H1 (cell line): ENCODE data around the gene SAG. TPM values are rescaled to one million over a fixed set of nuclear protein-coding genes. Genes with fewer than 3 reads are reported as not detected.

Experiments
- CTCF ChIA-PET: fragments of 300-600 bp; sonication (Branson Sonifier 250); formaldehyde crosslinking; loops from one replicate; lab custom pipeline; 2021; ENCODE audit not compliant: partially characterized antibody; lab: Charles Lee
- POLR2A ChIA-PET: fragments of 300-600 bp; sonication (Branson Sonifier 250); formaldehyde crosslinking; loops from one replicate; lab custom pipeline; 2021; ENCODE audit warnings: inconsistent platforms; ENCODE audit not compliant: partially characterized antibody; lab: Charles Lee
- DNase-seq, 2 experiments: peaks; one replicate each; pipeline versions ENCODE4 v3.0.0 to v3.0.0-alpha.2; 2010 to 2022; ENCODE audit warnings: low spot score in 2 of 2, low read depth in 1 of 2, mixed read lengths in 1 of 2
- FAIRE-seq: peaks from 2 replicates; lab custom pipeline; 2011; peaks lifted over from hg19 to GRCh38; lab: Jason Lieb, UNC
- H2AFZ ChIP-seq: 2 replicates; pipeline ENCODE4 v1.8.1; 2012; ENCODE audit warnings: low read length, inconsistent platforms
- H2AK5ac ChIP-seq: 2 replicates; pipeline ENCODE4 v1.6.1; 2013; ENCODE audit warnings: low read depth, low read length
- H2BK120ac ChIP-seq: replicated peaks from 2 replicates; pipeline ENCODE3; 2013; ENCODE audit warnings: low read depth, low read length, inconsistent platforms
- H2BK12ac ChIP-seq: 2 replicates; pipeline ENCODE4 v1.6.1; 2013; ENCODE audit warnings: low read depth, low read length
- H2BK15ac ChIP-seq: 2 replicates; pipeline ENCODE4 v1.6.1; 2013; ENCODE audit warnings: low read length
- H2BK20ac ChIP-seq: 2 replicates; pipeline ENCODE4 v1.6.1; 2013; ENCODE audit warnings: low read length
- H2BK5ac ChIP-seq: 2 replicates; pipeline ENCODE4 v1.6.1; 2013; ENCODE audit warnings: low read depth, low read length
- H3K14ac ChIP-seq: 2 replicates; pipeline ENCODE4 v1.6.1; 2013; ENCODE audit warnings: inconsistent platforms; ENCODE audit not compliant: insufficient read length
- H3K18ac ChIP-seq: 2 replicates; pipeline ENCODE4 v1.6.1; 2013; ENCODE audit warnings: low read length; ENCODE audit errors: extremely low read depth
- H3K23ac ChIP-seq: 2 replicates; pipeline ENCODE4 v1.6.1; 2013; ENCODE audit warnings: inconsistent platforms; ENCODE audit not compliant: insufficient read length
- H3K23me2 ChIP-seq: 2 replicates; pipeline ENCODE4 v1.6.1; 2013; ENCODE audit warnings: low read depth, low read length
- H3K27ac ChIP-seq: 2 replicates; pipeline ENCODE4 v1.6.1; 2011; ENCODE audit warnings: low read depth, low read length, inconsistent platforms
- H3K27me3 ChIP-seq, 4 experiments: replicated peaks in 1 of 4; 1 replicate in 1 of 4; 2 replicates in 3 of 4; pipeline versions ENCODE4 v1.6.1 to v1.8.1; 2011 to 2013; ENCODE audit warnings: low read length in 3 of 4, mild to moderate bottlenecking in 3 of 4, inconsistent platforms in 2 of 4, mixed read lengths in 2 of 4, moderate library complexity in 1 of 4; ENCODE audit not compliant: control insufficient read depth in 3 of 4, insufficient read depth in 3 of 4; ENCODE audit errors: extremely low read depth in 1 of 4
- H3K36me3 ChIP-seq, 4 experiments: 2 replicates each; pipeline versions ENCODE4 v1.6.1 to v1.8.1; 2011 to 2013; ENCODE audit warnings: mild to moderate bottlenecking in 4 of 4, low read length in 3 of 4, moderate library complexity in 2 of 4, control low read depth in 1 of 4, inconsistent platforms in 1 of 4; ENCODE audit not compliant: insufficient read depth in 4 of 4, control insufficient read depth in 2 of 4
- H3K4ac ChIP-seq: replicated peaks from 2 replicates; pipeline ENCODE3; 2013; ENCODE audit warnings: low read length, low read depth, mixed read lengths, inconsistent platforms; ENCODE audit not compliant: insufficient read length
- H3K4me1 ChIP-seq, 4 experiments: replicated peaks in 1 of 4; 1 replicate in 1 of 4; 2 replicates in 3 of 4; pipeline versions ENCODE4 v1.6.1 to v1.8.1; 2011 to 2013; ENCODE audit warnings: low read length in 3 of 4, inconsistent platforms in 2 of 4, mixed read lengths in 1 of 4; ENCODE audit not compliant: insufficient read depth in 4 of 4, control insufficient read depth in 3 of 4
- H3K4me2 ChIP-seq, 2 experiments: 2 replicates each; pipeline versions ENCODE4 v1.6.1 to v1.8.1; 2011 to 2013; ENCODE audit warnings: low read depth in 2 of 2, low read length in 2 of 2, control low read depth in 1 of 2, inconsistent platforms in 1 of 2, mild to moderate bottlenecking in 1 of 2; ENCODE audit not compliant: insufficient read depth in 1 of 2
- H3K4me3 ChIP-seq, 4 experiments: fragments of 200-600, 300-600 bp in 1 of 4; sonication (generic), shearing (Covaris generic), sonication (Bioruptor Twin) in 1 of 4; 2 replicates each; pipeline versions ENCODE4 v1.5.1 to v1.8.1; 2011 to 2016; ENCODE audit warnings: low read length in 4 of 4, low read depth in 3 of 4, control low read depth in 2 of 4, inconsistent platforms in 2 of 4, mild to moderate bottlenecking in 2 of 4, mixed read lengths in 1 of 4, moderate library complexity in 1 of 4; ENCODE audit not compliant: insufficient read depth in 2 of 4; ENCODE audit errors: extremely low read depth in 1 of 4
- H3K56ac ChIP-seq: replicated peaks from 2 replicates; pipeline ENCODE3; 2013; ENCODE audit warnings: low read depth, mild to moderate bottlenecking, mixed read lengths, low read length, inconsistent platforms; ENCODE audit not compliant: insufficient read length
- H3K79me1 ChIP-seq: 2 replicates; pipeline ENCODE4 v1.6.1; 2013; ENCODE audit warnings: low read depth, low read length, control low read depth
- H3K79me2 ChIP-seq, 2 experiments: 2 replicates each; pipeline versions ENCODE4 v1.6.1 to v1.8.1; 2012 to 2013; ENCODE audit warnings: low read length in 2 of 2, mild to moderate bottlenecking in 2 of 2, inconsistent platforms in 1 of 2; ENCODE audit not compliant: insufficient read depth in 2 of 2, control insufficient read depth in 1 of 2
- H3K9ac ChIP-seq, 4 experiments: replicated peaks in 1 of 4; 1 replicate in 1 of 4; 2 replicates in 3 of 4; pipeline versions ENCODE4 v1.6.1 to v1.8.1; 2011 to 2013; ENCODE audit warnings: low read depth in 3 of 4, low read length in 3 of 4, control low read depth in 2 of 4, mild to moderate bottlenecking in 2 of 4, moderate library complexity in 2 of 4, inconsistent platforms in 1 of 4; ENCODE audit errors: extremely low read depth in 1 of 4
- H3K9me3 ChIP-seq, 2 experiments: 2 replicates each; pipeline versions ENCODE4 v1.6.1 to v1.8.1; 2012 to 2013; ENCODE audit warnings: mild to moderate bottlenecking in 2 of 2, moderate library complexity in 2 of 2, control low read depth in 1 of 2, inconsistent platforms in 1 of 2, low read depth in 1 of 2, low read length in 1 of 2, mixed read lengths in 1 of 2; ENCODE audit not compliant: insufficient read depth in 2 of 2
- H4K20me1 ChIP-seq, 2 experiments: replicated peaks in 1 of 2; 2 replicates each; pipeline versions ENCODE3 to v1.8.1; 2011 to 2013; ENCODE audit warnings: inconsistent platforms in 2 of 2, low read length in 2 of 2, mild to moderate bottlenecking in 1 of 2; ENCODE audit not compliant: insufficient read depth in 2 of 2, control insufficient read depth in 1 of 2
- H4K5ac ChIP-seq: 2 replicates; pipeline ENCODE4 v1.6.1; 2013; ENCODE audit warnings: low read length, low read depth, mixed read lengths, inconsistent platforms; ENCODE audit not compliant: insufficient read length
- H4K8ac ChIP-seq: 2 replicates; pipeline ENCODE4 v1.8.0; 2013; ENCODE audit warnings: mild to moderate bottlenecking, moderate library complexity, low read length, inconsistent platforms; ENCODE audit not compliant: insufficient read depth; ENCODE audit errors: extremely low read depth
- H4K91ac ChIP-seq: replicated peaks from 2 replicates; pipeline ENCODE3; 2013; ENCODE audit warnings: low read length, mixed read lengths, inconsistent platforms; ENCODE audit not compliant: insufficient read length
- BACH1 ChIP-seq: IDR thresholded peaks from 2 replicates; pipeline ENCODE4 v1.6.1; 2012; ENCODE audit warnings: low read length, improper control_type of control experiment
- EP300 ChIP-seq, 2 experiments: IDR thresholded peaks; 1 replicate in 1 of 2; 2 replicates in 1 of 2; pipeline ENCODE4 v1.6.1; 2011 to 2012; ENCODE audit warnings: low read depth in 2 of 2, low read length in 2 of 2, mild to moderate bottlenecking in 2 of 2, borderline replicate concordance in 1 of 2, inconsistent platforms in 1 of 2, moderate library complexity in 1 of 2
- GABPA ChIP-seq: IDR thresholded peaks from 2 replicates; pipeline ENCODE4 v1.6.1; 2011; ENCODE audit warnings: mild to moderate bottlenecking, low read length, moderate library complexity, borderline replicate concordance; ENCODE audit not compliant: insufficient read depth
- NANOG ChIP-seq: IDR thresholded peaks from 2 replicates; pipeline ENCODE4 v1.6.1; 2011; ENCODE audit warnings: low read length, low read depth, mild to moderate bottlenecking, inconsistent platforms; ENCODE audit not compliant: insufficient read depth, poor library complexity, severe bottlenecking
- POLR2A ChIP-seq, 2 experiments: IDR thresholded peaks; 1 replicate in 1 of 2; 2 replicates in 1 of 2; pipeline ENCODE4 v1.6.1; 2011; ENCODE audit warnings: low read depth in 2 of 2, low read length in 2 of 2, mild to moderate bottlenecking in 2 of 2; ENCODE audit errors: control extremely low read depth in 1 of 2
- POLR2AphosphoS5 ChIP-seq: IDR thresholded peaks from 2 replicates; pipeline ENCODE4 v1.6.1; 2011; ENCODE audit warnings: low read depth, low read length
- POU5F1 ChIP-seq: IDR thresholded peaks from 2 replicates; pipeline ENCODE4 v1.6.1; 2011; ENCODE audit warnings: low read depth, mild to moderate bottlenecking, low read length, moderate library complexity
- SIRT6 ChIP-seq: IDR thresholded peaks from one replicate; pipeline ENCODE4 v1.7.1; 2012; ENCODE audit warnings: low read length, inconsistent platforms
- SP4 ChIP-seq: IDR thresholded peaks from 2 replicates; pipeline ENCODE4 v1.6.1; 2012; ENCODE audit warnings: low read length, inconsistent platforms
- YY1 ChIP-seq: IDR thresholded peaks from 2 replicates; pipeline ENCODE4 v1.6.1; 2011; ENCODE audit warnings: low read depth, mild to moderate bottlenecking, low read length
- WGBS, 2 experiments: shearing (Covaris generic) in 1 of 2; methylation state at CpG; one replicate each; pipeline versions ENCODE4 v1.1.6 to v1.1.7; 2013 to 2015; ENCODE audit warnings: low lambda C conversion rate in 2 of 2, mixed read lengths in 2 of 2, inconsistent platforms in 1 of 2, low coverage in 1 of 2, missing lambda C conversion rate in 1 of 2; ENCODE audit not compliant: insufficient replicate concordance in 2 of 2, insufficient coverage in 1 of 2, insufficient read length in 1 of 2; ENCODE audit errors: extremely low coverage in 1 of 2, missing lambda C conversion rate in 1 of 2; 5-methylcytosine and 5-hydroxymethylcytosine counted together
- polyA plus RNA-seq, 7 experiments: library from polyadenylated mRNA; depleted of rRNA in 3 of 7; stranded (reverse) in 5 of 7; unstranded in 2 of 7; fragments of >200 nt in 5 of 7; fragments of 200-250 nt in 2 of 7; gene quantifications; 1 replicate in 5 of 7; 2 replicates in 1 of 7; 4 replicates in 1 of 7; pipeline versions ENCODE4 v1.2.1 to v1.2.3, GENCODE V29; 2011 to 2013; ENCODE audit warnings: missing spikeins in 2 of 7, mixed read lengths in 2 of 7
- total RNA-seq: library from RNA; stranded (reverse); fragmentation: NEBNext Ultra II Directional; extraction: Animal tissue kit (Norgen Biotek cat#: 25700); gene quantifications from 2 replicates; pipeline ENCODE4 v1.2.1, GENCODE V29; 2021
- TF ChIP-seq, protein P1 (sequence below): IDR thresholded peaks from 2 replicates; pipeline ENCODE4 v1.6.1; 2012; ENCODE audit warnings: low read length, inconsistent platforms
- TF ChIP-seq, protein P2 (sequence below): IDR thresholded peaks from 2 replicates; pipeline ENCODE4 v1.6.1; 2011; ENCODE audit warnings: low read depth, mild to moderate bottlenecking, low read length; ENCODE audit not compliant: insufficient read depth

SAG gene
- total and polyA plus RNA-seq, 2 of the 8 experiments (the other 6 are each of a cell fraction or from before 2014, with no cell fraction given) = not detected

DNA sequence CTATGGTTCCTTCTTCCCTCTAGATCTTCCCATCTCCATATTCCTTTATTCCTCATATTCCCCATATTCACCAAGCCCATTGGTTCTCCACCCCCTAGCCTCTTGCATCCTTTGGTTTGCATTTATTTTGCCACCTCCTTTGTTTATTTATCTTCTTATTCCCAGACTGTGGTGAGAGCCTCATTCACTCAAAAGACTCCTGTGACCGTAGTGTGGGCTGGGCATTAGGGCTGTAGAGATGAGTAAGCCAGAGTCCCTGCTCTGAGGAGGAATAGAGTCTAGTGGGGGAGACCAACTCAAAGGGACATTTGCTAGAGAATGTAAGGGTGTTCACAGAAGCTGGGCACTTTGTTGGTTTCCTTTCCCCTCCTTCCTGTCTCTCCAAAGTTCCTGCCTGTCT is 47.9 kb upstream of the SAG start:
- peaks cover 24 to 81% (median 66%) of the 10 kb centered on the region in 4 experiments; a peak in 7 of 8 replicates for H3K36me3 ChIP-seq
- H3K4me2 ChIP-seq = no peak overlapping the region
- no peak overlapping the region for H2BK12ac ChIP-seq
- 86% methylated on average over 1 of the region's 1 CpG; no CpG with 5 or more reads in 1 of the 2 experiments for WGBS, 2 experiments
- H3K23me2 ChIP-seq = no peaks in the 10 kb centered on the region
- H3K14ac ChIP-seq = no peak overlapping the region
- no peak overlapping the region for H4K8ac ChIP-seq
- no peak overlapping the region for H2BK20ac ChIP-seq
- H2BK120ac ChIP-seq = no peak overlapping the region
- no peak for DNase-seq
- no peak overlapping the region for H4K91ac ChIP-seq
- no peak overlapping the region for H3K4ac ChIP-seq
- no peak overlapping the region for H4K5ac ChIP-seq
- H3K79me1 ChIP-seq = no peaks in the 10 kb centered on the region; the same call in 1 of the 2 replicates
- H3K9ac ChIP-seq = no peak overlapping the region
- H3K18ac ChIP-seq = no peak overlapping the region
- ChIA-PET CTCF (no interaction called here), POLR2A (no interaction called here)
- no peak overlapping the region for H3K23ac ChIP-seq
- H4K20me1 ChIP-seq = peaks cover 7% of the 10 kb centered on the region in 2 experiments
- no peaks in the 10 kb centered on the region for H3K27me3 ChIP-seq
- no peak overlapping the region for H2AK5ac ChIP-seq
- no peaks in the 10 kb centered on the region for H3K4me1 ChIP-seq
- H3K9me3 ChIP-seq = no peaks in the 10 kb centered on the region
- TF ChIP-seq POLR2AphosphoS5 (no peak), BACH1 (no peak), GABPA (no peak), YY1 (no peak), NANOG (no peak), POLR2A (IDR thresholded peaks at IDR 0.05; ENCODE audit: control extremely low read depth in 1 of 2, low read depth in 2 of 2, low read length in 2 of 2) (no peak), SP4 (no peak), SIRT6 (no peak), EP300 (IDR thresholded peaks at IDR 0.05; ENCODE audit: borderline replicate concordance in 1 of 2, low read depth in 2 of 2, low read length in 2 of 2) (no peak), POU5F1 (no peak)
- TF ChIP-seq, protein P1, sequence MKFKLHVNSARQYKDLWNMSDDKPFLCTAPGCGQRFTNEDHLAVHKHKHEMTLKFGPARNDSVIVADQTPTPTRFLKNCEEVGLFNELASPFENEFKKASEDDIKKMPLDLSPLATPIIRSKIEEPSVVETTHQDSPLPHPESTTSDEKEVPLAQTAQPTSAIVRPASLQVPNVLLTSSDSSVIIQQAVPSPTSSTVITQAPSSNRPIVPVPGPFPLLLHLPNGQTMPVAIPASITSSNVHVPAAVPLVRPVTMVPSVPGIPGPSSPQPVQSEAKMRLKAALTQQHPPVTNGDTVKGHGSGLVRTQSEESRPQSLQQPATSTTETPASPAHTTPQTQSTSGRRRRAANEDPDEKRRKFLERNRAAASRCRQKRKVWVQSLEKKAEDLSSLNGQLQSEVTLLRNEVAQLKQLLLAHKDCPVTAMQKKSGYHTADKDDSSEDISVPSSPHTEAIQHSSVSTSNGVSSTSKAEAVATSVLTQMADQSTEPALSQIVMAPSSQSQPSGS = no peak
- TF ChIP-seq, protein P2, sequence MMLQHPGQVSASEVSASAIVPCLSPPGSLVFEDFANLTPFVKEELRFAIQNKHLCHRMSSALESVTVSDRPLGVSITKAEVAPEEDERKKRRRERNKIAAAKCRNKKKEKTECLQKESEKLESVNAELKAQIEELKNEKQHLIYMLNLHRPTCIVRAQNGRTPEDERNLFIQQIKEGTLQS = no peak
- no peak overlapping the region for H3K4me3 ChIP-seq
- no peak overlapping the region for H3K27ac ChIP-seq
- H3K79me2 ChIP-seq = peaks cover 0 to 37% of the 10 kb centered on the region in 2 experiments; a peak in 3 of 4 replicates
- H2BK15ac ChIP-seq = no peak overlapping the region
- H2BK5ac ChIP-seq = no peak overlapping the region
- no peak overlapping the region for H3K56ac ChIP-seq
- no peak for FAIRE-seq
- H2AFZ ChIP-seq = no peak overlapping the region
